ENCODE data around the gene ZMYND8.
A peak's percentile ranks its signal among the peaks of the same experiment; 100 is the strongest.

ZMYND8 gene

DNA sequence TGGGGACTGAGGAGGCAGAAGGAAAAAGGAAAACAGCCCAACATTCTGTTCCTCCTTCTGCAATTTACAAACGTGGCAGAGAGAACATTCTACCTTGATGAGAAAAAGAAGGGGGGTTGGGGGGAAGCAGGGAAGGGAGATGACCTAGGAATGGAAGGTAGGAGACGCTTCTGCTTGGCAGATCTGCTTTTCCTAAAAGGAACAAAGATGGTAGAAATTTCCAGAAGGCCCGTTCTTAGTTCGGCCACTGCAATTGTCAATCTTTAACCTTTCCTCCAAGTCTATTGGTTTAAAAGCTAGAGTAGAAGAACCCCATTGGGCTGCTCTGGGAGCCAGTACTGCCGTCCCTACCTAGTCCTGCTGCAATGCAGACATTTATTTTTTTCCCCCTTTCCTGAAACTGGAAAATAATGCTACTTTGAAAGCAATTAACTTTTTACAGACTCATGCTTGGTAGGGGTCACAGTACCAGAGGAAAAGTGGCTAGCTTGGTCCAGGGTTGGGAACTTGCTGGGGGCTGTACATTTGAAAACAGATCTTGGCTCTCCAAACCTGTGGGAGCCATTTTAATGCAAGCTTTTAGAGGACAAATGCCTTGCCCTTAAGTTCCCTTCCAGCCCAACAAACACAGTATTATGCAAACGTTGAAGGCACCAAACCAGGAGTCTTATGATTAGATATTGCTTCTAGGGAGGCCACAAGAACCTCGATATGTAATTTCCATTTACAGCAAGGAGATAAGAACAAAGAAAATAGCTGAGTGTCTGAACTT lies 2.6 kb downstream of the ZMYND8 start:
- DNase-seq (ENCODE audit: low spot score), result no peak

DNA sequence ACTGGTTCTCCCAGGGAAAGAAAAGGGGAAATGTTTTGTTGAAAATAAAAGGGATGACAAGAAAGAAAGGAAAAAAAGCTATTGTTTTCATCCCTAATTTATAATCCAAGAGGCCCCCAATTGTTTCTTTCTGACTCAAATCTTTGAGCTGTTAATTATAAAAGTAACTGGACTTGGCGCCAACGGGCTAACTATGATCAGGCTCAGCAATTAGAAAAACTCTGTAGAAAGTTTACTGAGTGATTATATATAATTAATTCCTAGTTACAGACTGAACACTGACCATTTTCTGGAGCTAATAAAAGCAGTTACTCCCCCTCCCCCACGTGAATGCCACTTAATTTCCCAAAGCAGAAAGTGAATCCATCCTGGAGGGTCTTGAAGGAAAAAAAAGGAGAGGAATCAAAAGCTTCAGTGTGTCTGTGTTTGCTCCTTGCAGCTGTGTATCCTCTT lies 3.2 kb downstream of the ZMYND8 start:
- no peak for DNase-seq (ENCODE audit: low spot score)

GRCh38 chr20:47352332-47353238 lies 3.9 kb downstream of the ZMYND8 start:
- DNase-seq (ENCODE audit: low spot score), result no peak

DNA sequence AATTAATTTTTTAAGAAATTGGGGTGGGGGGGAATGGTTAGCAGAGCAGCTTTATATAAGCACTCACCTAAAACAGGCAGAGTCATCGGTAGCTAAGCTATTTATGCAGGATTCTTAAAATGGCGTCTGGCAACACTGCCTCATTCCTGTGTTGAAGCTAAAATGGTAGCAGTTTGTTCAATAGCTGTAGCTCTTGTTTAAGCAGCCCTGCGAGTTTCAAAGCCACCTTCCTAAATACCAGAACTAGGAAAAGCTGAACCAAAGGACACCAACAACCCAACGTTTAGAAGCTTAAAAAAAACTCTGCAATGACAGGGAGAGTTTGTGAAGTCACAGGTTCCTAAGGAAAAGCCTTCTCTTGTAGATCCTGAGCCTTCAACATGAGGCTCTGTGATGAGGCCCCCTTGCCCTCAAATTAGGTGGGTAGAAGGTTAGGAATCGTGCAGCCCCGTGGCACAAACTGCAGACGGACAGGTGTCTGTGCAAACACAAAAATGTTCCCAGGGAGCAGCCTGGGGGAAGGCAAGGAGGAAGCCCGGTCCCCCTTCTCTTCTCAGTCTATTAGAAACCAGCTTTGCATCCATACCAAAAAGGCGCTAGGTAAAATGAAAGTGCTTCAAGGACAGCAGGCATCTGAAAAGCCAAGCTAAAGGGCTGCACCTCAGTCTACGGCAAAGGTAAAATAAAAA lies 4.7 kb downstream of the ZMYND8 start:
- no peak for DNase-seq (ENCODE audit: low spot score)

DNA sequence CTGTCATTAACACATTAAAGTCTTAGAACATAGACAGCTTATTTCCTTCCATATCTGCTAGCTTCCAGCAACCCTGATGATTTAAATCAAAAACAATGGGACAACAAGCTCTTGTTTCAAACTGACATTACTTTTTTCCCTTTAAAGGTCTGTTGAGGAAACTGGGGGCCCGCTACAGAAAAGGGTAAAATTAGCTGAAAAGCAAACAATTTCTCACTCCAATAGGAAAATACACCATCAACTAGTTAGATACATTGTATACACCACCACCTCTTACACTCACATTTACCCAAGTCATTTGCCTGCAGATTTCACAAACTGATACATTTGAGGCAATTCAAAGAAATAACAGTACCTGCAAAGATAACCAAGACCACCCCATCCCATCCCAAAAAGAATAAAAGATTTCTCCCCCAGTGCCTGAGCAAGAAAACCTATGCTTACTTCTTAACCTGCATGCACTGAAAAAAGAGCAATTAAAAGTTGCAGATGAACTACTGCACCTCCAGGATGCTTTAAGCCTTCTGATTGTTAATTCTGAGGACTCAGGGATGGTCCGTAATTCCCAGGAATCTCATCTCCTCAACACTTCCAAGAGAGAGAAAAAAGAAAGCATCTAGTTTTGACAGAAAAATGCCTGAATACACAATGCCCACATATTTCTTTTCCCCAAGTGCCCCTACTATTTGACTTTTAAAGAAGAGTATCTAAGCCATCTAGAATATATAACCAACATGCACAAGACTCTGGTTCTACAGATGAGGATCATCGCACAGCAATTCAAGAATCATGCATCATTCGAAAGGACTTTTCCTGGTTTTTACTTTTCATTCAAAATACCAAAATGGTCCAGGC lies 5.6 kb downstream of the ZMYND8 start:
- no peak for DNase-seq (ENCODE audit: low spot score)

- DNase-seq (ENCODE audit: low spot score), result no peak
These were observed 6.3 kb downstream of the ZMYND8 start for GRCh38 chr20:47350181-47350550.

- no peak for DNase-seq (ENCODE audit: low spot score)
These were observed 6.9 kb downstream of the ZMYND8 start for GRCh38 chr20:47349365-47350180.

GRCh38 chr20:47348539-47349142 lies 7.9 kb downstream of the ZMYND8 start:
- DNase-seq (ENCODE audit: low spot score), result no peak

DNA sequence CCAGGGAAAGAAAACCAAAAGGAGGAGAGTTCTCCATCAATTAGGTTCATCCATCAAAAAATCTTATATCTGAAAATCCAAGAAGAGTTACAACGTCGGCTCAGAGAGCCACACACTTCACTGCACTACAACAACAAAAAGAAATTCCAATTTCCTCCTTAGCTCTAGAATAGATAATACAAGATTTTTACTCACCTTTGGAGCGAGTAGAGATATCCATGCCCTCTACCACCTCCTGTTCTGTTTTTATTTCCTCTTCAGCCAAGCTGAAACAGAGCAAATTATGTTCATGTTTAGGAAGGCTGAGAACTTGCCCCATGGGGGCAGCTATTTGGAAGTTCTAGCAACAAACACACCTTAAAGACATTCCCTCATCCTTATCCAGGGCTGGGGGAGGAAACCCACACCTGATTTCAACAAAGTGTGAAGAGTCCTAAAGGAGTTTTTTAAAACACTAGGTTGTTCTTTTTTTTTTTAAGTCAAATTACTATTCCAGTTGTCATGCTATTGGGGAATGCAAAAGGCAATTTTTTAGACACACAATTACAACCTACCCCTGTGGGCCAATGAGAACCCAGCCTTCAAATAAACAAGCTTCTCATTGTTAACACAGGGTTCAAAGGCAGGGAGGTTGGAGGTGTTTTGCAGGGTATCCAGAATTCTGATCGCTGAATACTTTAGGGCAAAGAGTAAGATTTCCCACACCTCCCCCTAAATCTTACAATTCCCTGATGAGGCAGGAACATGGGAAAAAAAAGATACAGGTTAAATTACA lies 8.7 kb downstream of the ZMYND8 start:
- no peak for DNase-seq (ENCODE audit: low spot score)

GRCh38 chr20:47346172-47346571 lies 10.3 kb downstream of the ZMYND8 start:
- no peak for DNase-seq (ENCODE audit: low spot score)

GRCh38 chr20:47345214-47345613 lies 11.3 kb downstream of the ZMYND8 start:
- no peak for DNase-seq (ENCODE audit: low spot score)

- DNase-seq (ENCODE audit: low spot score), result no peak
These were observed 13.5 kb downstream of the ZMYND8 start for GRCh38 chr20:47343007-47343472.

- DNase-seq (ENCODE audit: low spot score), result no peak
These were observed 18.3 kb downstream of the ZMYND8 start for GRCh38 chr20:47338131-47338628.

DNA sequence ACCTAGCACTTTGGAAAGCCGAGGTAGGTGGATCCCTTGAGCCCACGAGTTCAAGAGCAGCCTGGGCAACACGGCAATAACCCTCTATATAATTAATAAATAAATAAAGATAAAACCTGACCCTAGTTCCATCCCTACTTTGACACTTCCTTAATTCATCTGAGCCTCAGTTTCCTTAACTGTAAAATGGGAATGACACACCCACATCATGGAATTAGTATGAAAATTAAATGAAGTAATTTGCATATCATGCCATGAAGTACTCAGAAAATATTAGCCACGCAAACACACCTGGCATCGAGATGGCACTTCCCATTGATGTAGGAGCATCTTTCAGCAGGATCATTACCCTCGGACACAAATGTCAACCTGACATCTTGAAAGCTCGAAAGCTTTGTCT lies 19.1 kb downstream of the ZMYND8 start:
- no peak for DNase-seq (ENCODE audit: low spot score)

DNA sequence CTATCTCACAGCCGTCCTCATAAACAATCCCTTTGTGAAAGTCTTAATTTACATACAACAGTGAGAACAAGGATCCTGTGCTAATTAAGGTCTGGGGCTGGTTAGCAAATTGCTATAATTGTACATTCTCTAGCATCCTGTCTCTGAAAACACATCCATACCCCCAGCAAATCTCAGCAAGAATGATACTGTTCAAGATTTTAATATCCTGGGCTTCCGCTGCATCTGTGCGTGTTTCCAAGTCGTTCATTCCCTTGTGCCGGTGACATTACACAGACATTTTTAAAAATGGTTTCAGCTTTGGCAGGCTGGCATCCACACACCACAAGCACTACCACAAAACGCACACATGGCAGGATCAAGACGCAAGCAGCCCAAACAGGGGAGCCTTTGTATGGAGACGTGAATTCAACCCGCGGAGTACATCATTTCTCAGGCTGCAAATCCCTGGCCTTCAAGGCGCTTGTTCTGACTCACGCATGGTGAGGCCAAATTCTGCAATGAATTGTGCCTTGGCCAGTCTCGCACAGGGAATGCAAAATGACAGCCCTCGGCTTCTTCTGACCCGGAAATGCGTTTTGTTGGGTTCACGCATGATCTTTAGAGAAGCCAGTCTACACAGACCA lies 20.3 kb downstream of the ZMYND8 start:
- peak; percentile 84 for DNase-seq (ENCODE audit: low spot score)

DNA sequence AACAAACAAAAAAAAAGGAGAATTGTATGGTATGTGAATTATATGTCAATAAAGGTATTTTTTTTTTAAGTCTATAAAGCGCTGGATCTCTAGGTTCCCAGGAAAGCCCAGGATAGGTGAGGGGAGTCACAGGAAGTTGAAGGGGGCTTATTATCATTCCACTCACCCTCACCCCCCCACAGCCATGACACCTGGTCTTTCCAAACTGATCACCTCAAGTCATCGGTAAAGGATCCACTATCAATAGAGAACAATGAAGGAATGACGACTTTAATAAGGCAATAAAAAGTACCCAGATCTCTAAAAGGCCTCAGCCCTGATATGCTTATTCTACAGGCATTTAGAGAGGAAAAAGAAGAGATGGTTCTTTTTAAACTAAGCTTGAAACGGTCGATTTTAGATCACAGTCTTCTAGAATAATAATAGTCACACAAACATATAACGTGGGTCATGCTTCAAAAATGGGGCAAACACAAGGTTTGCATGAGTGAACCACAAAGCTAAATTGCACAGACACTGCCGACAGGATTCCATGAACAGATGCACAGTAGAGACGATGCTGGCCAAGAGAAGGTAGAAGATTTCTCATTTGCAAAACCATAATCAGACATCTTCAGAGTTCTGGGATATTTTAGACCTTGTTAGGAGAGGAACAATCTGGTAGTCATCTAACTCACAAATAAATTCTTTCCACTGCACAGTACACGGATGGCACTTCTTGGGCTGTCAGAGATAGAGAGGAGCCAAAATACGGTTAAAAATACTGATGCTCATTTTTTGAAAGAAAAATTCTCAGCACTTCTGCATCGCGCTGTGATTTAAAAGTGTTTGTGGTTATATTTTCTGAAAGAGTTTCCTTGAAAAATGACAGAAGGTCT lies 21.0 kb downstream of the ZMYND8 start:
- DNase-seq (ENCODE audit: low spot score), result no peak

DNA sequence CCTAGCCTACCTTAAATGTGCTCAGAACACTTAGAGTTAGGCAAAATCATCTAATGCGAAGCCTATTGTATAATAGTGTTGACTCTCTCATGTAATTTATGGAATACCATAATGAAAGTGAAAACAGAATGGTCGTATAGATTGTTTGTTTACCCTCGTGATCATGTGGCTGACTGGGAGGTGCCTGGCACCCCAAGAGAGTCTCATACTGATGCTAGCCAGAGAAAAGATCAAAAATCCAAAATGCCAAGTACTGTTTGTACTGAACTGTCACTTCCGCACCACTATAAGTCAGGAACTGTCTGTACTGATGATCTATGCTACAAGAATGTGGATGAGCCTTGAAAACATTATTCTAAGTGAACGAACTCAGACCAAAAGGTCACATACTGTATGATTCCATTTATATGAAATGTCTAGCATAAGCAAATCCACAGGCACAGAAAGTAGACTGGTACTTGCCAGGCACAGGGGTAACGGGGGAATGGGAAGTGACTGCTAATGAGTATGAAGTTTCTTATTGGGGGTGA lies 22.4 kb downstream of the ZMYND8 start:
- peak; percentile 93 for DNase-seq (ENCODE audit: low spot score)
